DMS114 treated with DMSO at 0.1 percent for 48 hours (cell line): ENCODE results near the gene SLC4A8.

ENCODE experiments used
- DNase-seq: peaks from one replicate; lab custom pipeline; 2025; ENCODE audit not compliant: unreplicated experiment; lab: John Stamatoyannopoulos, UW

SLC4A8 gene

DNA sequence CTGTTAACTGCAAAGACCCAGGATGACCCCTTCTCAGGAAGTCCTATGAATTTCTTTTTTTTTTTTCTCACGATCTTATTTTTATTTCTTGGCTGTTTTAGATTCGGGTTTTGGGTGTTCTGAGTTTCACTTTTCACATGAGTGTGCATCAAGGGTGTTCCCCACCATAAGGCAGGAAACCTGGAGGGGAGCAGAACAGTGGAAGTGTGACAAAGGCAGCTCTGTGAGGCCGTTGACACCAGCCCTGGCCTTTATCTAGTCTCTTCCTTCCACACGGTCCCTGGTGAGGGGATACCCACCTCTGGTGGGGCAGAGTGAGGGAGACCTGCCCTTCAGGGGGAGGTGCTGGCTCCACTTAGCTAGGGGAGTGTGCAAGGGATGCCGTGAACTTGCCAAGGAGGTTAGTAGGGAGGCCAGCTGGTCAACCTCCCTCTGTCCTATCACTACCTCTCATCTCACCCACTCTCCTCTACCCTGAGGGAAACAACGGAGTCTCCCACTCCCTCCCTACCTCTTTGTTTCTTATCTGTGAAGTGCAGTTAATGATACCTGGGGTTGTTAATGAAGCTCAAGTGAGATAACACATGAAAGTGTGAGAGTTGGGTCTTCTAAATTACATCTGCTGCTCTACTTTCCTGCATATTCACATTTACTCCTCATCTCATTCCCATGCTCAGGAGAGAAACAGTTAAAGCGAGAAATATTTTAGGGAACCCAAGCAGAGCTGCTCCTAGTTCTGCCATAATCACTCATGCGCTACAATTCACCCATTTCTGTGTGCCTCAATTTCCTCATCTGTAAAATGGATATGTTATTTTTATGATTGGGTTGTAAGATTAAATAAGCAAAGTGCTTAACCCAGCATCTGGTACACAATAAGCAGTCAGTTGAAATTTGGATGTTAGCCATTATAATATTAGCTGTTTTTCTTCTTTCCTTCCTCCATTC lies 29.1 kb upstream of the SLC4A8 start:
- no peak for DNase-seq

GRCh38 chr12:51397670-51398069 lies 27.0 kb upstream of the SLC4A8 start:
- no peak for DNase-seq

GRCh38 chr12:51399891-51400290 lies 24.7 kb upstream of the SLC4A8 start:
- DNase-seq: no peak

DNA sequence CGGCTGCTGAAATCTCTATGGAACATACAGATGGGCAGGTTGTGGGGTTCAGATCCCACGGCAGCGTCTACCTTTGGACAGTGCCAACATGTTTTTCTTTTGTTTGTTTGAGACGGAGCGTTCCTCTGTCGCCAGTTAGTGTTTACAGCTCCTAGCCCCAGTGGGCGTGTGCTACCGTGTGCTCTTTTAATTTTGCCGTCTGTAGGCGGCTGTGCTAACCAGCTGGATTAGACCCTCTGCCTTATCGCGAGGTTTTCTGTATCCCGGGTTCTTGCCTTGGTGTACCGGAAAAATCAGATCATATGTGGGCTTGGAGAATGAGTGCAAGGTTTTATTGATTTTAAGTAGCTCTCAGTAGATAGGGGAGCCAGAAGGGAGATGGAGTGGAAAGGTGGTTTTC lies 23.6 kb upstream of the SLC4A8 start:
- DNase-seq: no peak

DNA sequence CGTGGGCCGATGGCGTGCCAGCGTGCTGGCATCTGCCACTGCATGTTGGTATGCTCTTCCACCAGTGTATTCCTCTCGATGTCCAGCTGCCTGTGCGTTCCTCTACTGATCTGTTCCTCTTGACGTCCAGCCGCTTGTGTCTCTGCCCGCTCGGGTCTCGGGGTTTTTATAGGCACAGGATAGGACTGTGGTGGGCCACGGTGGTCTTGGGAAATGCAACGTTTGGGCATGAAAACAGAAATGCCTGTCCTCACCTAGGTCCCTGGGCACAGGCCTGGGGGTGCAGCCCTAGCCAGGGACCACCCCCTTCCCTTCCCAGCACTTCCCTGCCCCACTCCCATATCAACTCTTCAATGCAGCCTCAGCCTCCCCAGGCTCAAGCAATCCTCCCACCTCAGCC lies 23.1 kb upstream of the SLC4A8 start:
- DNase-seq: no peak

DNA sequence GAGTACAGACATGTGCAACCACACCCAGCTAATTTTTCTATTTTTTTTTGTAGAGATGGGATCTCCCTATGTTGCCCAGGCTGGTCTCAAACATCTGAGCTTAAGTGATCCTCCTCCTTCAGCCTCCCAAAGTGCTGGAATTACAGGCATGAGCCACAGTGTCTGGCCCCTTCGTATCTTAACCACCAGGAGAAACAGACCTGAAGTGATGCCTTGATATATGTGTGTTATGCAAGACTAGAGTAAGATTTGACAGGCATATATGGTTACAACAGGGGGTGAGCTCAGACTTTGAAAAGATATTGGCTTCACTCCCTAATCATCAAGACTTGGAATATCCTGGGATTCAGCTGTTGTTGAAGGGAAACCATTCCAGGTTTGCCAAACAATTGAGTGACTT lies 22.7 kb upstream of the SLC4A8 start:
- DNase-seq: no peak

- no peak for DNase-seq
These were observed 21.5 kb upstream of the SLC4A8 start for GRCh38 chr12:51403159-51403558.

GRCh38 chr12:51403681-51404136 lies 20.9 kb upstream of the SLC4A8 start:
- DNase-seq: no peak

GRCh38 chr12:51404627-51405026 lies 20.0 kb upstream of the SLC4A8 start:
- DNase-seq: no peak

- no peak for DNase-seq
These were observed 18.8 kb upstream of the SLC4A8 start for GRCh38 chr12:51405801-51406207.

DNA sequence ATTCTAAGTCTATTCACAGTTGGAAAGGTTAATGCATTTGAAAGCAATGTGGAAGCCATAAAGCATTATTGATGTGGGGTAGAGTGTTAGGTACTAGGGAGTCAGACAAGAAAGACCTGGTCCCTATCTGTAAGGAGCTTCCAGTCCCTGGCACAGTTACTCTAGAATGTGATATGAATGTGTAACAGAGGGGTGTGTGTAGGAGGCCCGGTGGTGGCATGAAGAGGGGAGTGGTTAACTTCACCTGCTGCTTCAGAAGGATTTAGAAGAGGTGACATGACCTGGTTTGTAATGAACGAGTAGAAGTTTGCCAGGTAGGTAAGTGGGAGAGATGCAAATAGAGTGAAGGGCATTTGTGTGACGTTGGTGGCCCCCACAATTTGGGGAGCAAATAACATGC lies 18.3 kb upstream of the SLC4A8 start:
- no peak for DNase-seq

DNA sequence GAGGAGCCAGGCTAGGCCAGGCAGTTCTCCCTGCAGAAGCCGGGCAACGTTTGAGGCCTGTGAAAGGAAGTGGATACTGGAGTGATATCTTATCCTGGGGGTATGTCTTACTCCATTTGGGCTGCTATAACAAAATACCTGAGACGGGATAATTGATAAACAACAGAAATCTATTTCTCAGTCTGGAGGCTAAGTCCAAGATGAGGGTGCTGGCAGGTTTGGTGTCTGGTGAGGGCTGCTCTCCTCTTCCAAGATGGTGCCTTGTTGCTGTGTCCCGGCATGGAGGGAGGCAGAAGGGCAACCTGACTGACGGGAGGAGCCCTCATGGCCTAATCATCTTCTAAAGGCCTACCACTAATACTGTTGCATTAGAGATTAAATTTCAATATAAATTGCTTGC lies 17.8 kb upstream of the SLC4A8 start:
- no peak for DNase-seq

- DNase-seq: no peak
These were observed 17.0 kb upstream of the SLC4A8 start for GRCh38 chr12:51407604-51408003.

DNA sequence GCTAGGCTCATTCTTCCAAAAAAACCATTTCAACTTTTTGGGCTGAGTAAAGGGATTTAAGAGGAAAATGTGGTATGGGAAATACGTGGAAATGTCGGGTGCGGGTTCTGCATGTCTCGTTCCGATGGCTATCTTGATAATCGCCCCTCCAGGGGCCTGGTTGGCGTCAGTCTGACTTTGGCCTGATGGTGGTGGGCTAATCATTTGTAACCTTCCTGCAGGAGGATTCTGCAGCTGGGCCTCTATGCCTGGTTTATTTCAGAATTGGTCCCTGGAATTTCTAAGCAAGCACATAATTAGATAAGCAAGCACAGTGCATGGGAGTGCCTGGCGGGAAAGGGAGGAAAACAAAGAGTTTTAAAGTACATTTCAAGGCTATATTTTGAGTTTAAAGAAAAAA lies 14.8 kb upstream of the SLC4A8 start:
- no peak for DNase-seq

- DNase-seq: no peak
These were observed 11.5 kb upstream of the SLC4A8 start for GRCh38 chr12:51413149-51413548.

DNA sequence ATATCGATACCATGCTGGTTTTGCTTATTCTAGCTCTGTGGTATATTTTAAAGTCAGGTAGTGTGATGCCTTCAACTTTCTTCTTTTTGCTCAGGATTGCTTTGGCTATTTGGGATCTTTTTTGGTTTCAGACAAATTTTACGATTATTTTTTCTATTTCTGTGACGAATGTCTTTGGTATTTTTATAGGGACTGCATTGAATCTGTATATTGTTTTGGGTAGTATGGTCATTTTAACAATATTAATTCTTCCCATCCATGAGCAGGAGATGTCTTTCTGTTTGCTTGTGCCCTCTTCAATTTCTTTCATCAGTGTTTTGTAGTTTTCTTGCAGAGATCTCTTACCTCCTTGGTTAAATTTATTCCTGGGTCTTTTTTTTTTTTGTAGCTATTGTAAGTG lies 10.8 kb upstream of the SLC4A8 start:
- DNase-seq: no peak

GRCh38 chr12:51415931-51416330 lies 8.7 kb upstream of the SLC4A8 start:
- DNase-seq: no peak

DNA sequence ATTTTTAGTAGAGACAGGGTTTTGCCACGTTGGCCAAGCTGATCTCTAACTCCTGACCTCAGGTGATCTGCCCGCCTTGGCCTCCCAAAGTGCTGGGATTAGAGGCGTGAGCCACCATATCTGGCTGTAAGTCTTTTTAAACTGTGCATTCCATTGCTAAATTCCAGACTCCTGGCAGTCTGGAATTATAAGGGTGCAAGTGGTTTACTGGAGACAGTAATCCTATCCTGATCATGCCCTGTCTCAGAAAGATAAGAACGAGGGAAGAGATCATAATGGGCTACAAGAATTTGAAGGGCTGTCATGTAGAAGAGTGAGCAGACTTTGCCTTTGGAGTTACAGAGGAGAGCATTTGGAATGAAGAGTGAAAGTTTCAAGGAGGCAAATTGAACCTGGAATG lies 6.8 kb upstream of the SLC4A8 start:
- no peak for DNase-seq

DNA sequence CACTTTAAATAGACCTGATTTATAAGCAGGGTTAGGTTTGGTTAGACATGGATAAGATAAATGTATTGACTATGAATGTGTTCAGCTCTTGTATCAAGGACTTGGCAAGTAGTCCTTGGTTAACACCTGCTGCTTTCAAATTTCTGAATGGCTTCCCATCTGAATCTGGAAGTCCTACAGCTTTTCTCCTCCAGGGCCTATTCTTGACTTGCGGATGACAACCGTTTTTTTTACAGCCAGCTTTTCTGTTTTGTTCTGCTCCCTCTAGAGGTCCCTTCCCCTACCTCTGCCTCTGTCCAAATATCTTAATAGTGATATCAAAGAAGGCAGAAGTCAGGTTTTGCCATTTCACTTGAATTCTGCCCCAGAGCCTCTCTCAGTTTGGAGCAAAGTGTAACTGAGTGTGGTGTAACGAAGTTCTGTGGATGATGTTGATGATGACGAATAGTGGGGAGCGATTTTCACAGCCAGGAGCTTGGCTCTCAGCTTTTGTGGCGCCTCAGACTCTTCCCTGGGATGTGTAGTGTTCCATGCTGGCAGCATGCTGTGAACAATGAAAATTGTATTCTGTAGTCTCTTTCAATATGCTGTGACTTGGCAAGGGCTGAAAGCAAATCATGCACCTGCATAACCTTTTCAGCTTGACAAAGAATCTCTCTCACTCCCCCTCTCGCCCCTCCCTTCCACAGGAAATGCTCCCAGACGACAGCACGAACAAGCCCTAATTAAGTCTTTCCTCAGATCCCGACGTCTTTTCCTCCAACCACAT lies 5.0 kb upstream of the SLC4A8 start:
- DNase-seq: peak; percentile 8

DNA sequence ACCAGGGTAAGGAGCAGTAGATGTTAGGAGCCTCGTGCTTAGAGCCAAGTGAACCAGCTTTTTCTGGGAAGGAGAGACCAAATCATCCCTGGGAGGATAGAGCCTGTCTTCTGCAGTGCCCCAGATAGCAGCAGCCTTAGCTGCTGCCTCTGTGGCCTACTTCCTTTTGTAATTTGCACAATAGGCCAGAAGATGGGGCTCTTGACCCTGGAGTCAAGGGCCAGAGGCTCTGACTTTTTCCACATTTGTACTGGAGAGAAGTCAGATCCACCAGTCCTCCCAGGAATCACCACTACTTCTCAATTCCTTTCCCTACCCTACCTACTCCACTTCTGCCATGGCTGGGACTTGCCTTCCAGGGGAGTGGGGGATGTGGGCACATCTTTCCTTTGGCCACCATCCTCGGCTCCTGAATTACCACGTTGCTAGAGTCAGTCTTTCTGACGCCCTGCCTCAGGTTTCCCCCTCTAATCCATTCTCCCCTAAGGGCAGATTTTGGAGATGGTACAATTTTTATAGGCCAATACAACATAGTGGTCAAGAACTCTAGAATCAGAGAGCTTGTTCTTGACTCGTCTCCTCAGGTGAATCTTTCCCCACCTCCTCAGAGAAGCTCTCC lies 3.3 kb upstream of the SLC4A8 start:
- DNase-seq: peak; percentile 55

GRCh38 chr12:51424094-51424661 lies 453 bp upstream of the SLC4A8 start:
- DNase-seq: no peak
